GM19351 (cell line): ENCODE results near the gene SPC24.
"Not testable (repeated sequence)": the region's sequence is repeated elsewhere in the genome, so short reads cannot be mapped to it uniquely, and the experiment has no call there.

Experiments
- ATAC-seq: cut with Tn5 transposase; IDR thresholded peaks from one replicate; pipeline ENCODE4 v1.9.1; 2021; ENCODE audit warnings: mild to moderate bottlenecking, moderate library complexity; ENCODE audit not compliant: unreplicated experiment

SPC24 gene

DNA sequence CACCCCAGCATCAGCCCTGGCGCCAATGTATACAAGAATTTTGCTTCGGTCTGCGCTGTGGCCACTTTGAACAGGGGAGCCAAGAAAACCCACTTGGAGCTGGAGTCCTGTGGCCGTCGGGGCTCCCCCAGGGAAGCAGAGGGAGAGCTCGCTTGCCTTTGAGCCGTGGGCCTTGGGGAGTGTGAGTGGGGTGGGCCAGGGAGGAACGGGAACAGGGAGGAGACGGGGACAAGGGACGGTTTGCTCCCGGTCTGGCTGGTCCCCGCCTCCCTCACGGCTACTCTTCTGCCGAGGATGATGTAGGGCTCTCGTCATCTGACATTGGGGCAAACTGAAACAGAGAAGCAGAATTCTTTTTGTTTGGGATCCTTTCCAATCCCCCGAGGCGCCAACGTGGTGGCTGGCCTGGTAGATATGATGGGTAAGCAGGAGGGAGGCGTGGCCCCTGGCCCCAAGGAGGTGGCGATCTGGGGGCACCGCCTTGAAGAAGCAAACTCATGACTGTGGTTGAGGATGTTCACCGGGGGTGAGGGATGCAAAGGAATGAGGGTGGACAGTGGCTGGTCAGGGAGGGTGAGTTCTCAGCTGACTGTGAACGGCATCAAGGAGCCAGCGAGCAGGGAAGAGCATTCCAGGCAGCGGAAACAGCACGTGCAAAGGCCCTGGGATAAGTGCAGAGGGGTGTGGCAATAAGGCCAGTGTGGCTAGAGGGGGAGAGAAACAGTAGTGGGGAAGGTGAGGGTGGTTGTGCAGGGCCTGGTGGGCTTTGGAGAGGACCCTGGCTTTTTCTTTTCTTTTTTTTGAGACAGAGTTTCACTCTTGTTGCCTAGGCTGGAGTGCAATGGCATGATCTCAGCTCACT lies 10.9 kb upstream of the SPC24 start:
- ATAC-seq = no peak

DNA sequence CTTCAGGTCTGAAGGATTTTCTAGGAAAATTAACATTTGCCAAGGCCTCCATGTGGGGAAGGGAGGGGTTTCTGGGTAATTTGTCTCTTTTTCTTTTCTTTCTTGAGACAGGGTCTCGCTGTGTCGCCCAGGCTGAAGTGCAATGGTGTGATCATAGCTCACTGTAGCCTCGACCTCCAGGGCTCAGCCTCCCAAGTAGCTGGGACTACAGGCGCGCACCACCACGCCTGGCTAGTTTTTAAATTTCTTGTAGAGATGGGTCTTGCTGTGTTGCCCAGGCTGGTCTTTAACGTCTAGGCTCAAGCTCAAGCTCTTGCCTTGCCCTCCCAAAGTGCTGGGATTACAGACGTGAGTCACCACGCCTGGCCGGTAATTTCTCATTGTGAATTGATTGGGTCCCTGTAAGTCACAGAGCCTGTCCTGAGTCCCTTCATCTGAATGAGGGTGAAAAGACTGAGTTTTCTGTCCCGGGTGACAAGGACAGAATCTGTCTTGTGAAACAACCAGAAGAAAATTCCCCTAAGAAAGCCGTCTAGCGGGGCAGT lies 10.0 kb upstream of the SPC24 start:
- no peak for ATAC-seq

DNA sequence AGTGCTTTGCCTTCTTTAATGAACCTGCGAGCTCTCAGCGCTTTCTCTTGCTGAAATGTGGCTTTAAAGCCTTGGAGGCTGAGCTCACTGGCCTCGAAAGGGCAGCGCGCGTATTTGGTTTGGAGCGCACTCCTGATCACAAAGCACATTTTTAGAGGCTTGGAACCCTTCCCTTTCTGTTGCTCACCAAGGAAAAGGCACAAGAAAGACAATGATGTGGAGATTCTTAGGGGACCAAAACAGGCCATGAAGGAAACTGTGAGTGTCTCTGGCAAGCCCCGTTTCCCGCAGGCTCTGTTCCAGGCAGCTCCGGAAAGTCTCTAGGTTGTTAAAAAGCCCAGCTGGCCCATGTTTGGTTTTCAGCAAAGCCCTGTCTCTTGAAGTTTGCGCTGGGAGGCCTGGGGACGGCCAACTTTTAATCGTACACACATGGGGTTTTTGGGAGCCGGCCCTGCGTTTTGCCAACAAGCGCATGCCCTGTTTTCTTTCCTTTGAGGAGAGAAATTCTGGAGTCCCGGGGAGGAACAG lies 9.4 kb upstream of the SPC24 start:
- no peak for ATAC-seq

DNA sequence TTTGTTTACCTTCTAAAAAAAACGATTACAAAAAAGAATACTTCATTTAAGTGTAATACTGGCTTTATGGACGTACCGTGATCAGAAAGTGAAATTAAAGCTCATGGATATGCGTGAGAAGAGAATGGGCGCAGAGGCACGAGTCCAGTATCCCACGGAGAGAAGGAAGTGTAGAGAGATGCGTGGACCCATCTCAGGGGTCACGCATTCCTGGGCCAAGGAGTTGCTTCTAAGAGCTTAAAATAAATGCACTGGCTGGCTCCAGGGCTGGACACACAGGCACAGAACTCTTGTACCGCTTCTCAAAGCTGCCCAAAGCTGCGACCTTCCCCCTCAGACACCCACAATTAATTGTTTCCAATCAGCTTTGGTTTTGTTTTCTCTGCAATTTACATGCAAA lies 8.7 kb upstream of the SPC24 start:
- ATAC-seq = no peak

DNA sequence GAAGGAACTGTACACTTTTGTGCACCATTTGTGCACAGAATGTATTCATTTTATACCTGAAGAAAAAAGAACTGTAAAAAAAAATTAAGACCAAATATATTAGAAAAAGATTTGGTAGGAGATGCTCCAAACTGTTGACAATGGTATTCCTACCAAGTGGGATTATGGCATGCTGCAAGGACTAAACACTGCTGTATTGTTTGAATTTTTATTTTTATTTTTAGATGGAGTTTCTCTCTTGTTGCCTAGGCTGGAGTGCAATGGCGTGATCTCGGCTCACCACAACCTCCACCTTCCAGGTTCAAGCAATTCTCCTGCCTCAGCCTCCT lies 4.8 kb upstream of the SPC24 start:
- not testable (repeated sequence) for ATAC-seq

DNA sequence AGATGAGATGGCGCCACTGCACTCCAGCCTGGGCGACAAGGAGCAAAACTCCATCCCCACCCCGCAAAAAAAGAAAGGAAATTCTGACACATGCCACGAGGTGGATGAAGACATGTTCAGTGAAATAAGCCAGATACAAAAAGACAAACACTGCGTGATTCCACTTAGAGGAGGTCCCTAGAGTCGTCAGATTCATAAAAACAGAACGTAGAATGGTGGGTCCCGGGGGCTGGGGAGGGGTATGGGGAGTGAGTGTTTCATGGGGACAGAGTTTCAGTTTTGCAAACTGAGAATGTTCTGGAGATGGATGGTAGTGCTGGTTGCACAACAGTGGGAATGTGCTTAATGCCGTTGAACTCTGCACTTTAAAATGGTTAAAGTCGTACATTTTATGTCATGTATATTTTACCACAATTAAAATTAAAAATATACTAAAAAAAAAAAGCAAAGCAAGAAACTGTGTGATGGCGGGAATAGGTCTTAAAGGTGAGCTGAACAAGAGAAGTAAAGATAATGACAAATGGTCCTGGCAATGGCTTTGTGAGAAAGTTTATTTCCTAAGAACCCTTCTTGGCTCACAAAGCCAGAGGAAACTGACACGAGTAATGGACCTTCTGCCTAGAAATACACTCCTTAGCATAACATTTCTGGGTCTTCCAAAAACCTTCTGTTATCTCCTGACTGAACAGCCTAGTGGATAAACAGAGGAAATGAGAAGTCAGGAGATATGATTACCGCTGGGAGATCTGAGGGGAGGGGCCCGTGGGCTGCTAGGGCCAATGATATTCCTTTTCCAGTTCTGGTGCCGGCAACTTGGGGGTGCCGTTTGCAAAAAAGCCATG lies 4.2 kb upstream of the SPC24 start:
- no peak for ATAC-seq

DNA sequence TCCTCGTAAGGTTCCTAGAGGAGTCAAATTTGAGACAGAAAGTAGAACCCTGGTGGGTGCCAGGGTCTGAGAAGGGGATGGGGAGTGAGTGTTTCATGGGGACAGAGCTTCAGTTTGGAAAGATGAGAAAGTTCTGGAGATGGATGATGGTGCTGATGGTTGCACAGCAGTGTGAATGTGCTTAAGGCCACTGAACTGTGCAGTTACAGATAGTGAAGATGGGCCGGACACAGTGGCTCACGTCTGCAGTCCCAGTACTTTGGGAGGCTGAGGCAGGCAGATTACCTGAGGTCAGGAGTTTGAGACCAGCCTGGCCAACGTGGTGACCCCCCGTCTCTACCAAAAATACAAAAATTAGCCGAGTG lies 917 bp downstream of the SPC24 start:
- ATAC-seq = no peak

DNA sequence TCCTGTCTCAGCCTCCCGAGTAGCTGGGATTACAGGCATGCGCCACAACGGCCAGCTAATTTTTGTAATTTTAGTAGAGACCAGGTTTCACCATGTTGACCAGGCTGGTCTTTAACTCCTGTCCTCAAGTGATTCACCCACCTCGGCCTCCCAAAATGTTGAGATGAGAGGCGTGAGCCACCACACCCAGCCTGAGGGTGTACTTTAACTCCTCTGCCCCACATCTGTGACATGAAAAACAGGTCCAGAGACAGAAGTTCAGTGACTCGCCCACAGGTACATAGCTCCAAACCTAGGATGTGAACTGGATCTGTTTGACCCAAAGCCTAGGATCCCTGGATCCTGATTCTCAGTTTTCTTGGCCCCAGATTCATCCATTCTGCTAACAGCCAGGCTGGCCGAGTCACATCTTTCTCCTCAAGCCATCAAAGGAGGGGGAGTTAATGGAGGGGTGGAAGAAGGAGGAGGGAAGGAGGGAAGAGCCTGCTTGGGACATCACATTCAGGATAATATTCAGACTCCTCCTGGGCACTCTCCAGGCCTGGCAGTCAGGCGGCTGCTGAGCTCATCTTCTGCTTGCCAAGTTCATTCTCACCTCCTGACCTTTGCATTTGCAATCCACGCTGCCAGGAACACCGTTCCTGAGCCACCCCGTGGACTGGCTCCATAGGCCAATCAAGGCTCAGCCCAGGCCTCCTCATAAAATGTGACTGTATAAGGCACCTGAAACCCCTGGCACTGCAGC lies 3.1 kb downstream of the SPC24 start:
- ATAC-seq = no peak

DNA sequence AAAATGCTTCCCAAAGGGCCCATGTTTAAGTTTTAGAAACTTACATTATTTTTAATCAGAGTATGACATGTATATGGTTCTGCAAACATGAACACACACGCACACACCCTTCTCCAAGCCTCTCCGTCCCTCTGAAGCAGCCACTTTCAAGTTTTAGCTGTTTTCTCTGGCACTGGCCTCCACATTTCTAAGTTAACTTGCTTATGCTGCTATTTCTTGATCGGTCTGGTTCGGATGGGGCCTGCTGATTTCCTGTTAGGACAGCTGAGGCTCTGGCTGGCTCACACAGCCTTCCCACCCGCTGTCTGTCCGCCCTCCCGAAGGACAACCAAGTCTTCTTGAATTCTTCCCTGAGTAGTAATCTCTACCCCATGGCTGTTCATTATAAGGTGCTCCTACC lies 4.4 kb downstream of the SPC24 start:
- ATAC-seq = no peak

DNA sequence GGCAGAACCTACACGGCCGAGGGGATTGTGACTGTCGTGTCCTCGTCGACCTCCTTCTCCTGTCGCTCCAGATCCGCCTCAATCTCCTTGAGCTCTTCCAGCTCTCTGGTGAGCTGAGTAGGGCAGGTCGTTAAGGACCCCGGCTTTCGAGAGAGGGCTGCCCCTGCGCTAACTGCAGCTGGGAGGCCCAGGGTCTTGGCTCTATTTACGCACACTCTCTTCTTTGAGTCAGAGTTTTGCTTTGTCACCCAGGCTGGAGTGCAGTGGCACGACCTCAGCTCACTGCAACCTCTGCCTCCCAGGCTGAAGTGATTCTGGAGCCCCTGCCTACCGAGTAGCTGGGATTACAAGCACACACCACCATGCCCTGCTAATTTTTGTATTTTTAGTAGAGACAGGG lies 7.6 kb downstream of the SPC24 start:
- no peak for ATAC-seq

DNA sequence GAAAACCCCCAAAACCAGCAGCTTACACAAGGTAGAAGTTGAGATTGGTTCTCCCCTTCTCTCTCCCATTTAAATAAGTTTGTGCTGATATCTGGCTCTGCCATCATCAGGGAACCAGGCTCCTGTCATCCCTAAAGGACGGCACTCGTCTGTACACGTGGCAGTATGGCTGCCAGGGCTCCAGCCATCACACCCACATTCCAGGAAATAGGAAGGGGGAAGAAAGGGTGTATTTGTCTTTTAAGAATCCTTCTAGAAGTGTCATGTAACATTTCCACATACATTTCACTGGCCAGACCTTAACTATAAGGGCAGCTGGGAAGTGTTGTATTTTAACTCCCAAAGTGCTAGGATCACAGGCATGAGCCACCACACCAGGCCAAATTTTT lies 10.1 kb downstream of the SPC24 start:
- no peak for ATAC-seq

DNA sequence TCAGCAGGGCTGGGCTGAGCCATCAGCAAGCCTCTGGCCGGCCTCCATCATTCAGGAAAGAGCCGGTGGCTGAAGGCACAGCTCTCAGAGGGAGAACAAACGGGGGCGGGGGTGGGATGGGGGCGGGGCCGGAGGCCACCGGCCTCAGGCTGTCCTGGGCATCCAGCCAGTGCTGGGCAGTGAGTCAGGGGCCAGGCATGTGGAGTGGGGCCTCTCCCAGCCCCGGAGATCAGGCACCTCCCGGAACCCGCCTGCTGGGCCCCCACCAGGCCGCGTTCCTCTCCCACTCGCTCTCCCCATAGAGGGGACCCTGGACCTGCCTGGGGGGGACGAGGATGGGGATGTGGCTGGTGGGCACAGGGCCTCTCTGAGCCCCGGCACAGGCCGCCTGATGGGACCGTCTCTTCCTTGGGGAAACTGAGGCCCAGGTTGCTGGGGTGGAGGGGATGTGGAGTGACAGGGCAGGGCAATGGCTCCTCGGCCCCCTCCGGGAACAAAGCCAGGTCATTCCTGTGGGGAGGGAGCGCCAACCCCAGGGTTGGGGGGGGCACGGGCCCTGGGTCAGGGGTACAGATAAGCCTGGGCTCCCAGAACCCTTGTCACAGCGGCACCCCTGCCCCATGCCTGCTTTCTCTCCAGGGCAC lies 12.9 kb downstream of the SPC24 start:
- ATAC-seq = no peak

DNA sequence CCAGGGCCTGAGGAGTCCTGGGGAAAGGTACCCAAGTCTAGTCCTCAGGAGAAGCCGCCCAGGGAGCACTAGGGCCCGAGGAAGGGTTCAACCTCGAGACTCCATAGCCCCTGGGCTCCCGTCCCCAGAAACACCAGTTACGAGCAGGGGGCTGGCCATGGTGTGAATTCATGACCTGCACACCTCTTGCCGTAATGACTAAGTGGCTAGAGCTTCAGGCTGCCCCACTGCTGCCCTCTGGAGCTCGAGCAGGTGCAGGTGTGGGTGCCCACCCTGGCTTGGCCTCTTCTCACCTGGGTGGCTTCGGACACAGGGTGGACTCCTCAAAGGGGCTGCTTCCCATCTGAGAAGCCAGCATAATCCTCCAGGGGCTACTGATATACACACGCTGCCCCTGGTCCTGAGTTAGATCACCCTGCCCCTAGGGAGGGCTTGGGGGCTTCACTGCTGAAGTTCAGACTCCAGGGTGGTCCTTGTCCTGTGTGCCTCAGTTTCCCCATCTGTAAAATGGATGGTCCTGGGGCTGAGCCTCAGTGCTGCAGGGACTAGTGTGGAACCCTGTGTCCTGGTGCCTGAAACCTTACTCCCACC lies 13.6 kb downstream of the SPC24 start:
- no peak for ATAC-seq

DNA sequence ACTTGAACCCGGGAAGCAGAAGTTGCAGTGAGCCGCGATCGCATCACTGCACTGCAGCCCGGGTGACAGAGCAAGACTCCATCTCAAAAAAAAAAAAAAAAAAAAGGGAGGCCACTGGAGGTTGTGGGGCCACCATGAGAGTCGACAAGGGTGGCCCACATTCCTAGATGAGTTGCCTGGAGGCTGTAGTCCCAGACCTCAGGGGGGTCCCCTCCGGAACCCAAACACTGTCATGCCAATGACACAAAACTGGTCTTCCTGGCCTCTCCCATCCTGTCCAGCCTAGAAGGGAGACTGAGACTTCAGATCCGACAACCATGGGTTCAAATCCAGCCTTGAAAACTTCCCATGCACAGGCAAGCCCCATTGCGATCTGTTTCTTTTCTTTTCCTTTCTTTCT lies 14.7 kb downstream of the SPC24 start:
- ATAC-seq = no peak

DNA sequence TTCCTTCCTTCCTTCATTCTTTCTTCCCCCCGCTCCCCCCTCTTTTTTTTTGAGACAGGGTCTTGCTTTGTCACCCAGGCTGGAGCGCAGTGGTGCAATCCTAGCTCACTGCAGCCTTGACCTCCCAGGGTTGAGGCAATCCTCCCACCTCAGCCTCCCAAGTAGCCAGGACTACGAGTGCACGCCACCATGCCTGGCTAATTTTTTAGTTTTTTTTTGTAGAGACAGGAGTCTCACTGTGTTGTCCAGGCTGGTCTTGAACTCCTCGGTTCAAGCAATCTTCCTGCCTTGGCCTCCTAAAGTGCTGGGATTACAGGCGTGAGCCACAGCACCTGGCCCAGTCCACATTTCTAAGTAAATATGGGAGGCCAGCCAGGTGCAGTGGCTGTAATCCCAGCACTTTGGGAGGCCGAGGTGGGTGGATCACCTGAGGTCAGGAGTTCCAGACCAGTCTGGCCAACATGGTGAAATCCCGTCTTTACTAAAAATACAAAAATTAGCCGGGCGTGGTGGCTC lies 15.5 kb downstream of the SPC24 start:
- ATAC-seq = not testable (repeated sequence)

DNA sequence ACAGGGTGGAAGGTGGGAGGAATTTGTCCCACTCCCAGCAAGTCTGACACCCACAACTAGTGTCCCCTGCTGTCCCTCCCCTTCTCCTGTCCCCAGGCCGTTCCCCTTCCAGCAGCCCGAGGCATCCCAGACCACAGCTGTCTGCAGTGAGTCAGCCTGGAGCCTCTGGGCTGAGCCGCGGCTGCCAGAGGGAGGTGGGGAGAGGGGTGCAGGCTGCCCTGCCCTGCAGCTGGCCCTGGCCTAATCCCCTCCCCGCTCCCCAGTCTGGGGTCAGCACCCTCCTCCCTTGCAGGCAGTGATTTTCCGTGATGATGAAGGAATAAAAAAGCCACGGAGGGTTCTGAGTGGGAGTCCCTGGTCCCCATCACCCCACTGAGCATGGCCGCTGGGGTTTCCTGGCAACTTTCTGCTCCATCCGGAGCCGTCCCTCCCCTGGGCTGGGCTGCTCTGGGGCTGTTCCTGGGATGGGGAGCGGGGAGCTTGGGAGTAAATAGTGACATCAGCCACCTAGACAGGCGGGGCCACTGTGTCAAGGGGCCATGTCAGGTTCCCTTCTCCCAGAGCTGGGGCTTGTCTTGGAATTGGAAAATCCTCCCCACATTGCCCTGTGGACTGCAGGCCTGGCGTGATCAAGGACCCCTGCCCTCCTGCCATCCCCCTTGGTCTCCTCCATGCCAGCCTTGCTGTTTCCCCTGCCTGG lies 16.8 kb downstream of the SPC24 start:
- ATAC-seq = no peak

DNA sequence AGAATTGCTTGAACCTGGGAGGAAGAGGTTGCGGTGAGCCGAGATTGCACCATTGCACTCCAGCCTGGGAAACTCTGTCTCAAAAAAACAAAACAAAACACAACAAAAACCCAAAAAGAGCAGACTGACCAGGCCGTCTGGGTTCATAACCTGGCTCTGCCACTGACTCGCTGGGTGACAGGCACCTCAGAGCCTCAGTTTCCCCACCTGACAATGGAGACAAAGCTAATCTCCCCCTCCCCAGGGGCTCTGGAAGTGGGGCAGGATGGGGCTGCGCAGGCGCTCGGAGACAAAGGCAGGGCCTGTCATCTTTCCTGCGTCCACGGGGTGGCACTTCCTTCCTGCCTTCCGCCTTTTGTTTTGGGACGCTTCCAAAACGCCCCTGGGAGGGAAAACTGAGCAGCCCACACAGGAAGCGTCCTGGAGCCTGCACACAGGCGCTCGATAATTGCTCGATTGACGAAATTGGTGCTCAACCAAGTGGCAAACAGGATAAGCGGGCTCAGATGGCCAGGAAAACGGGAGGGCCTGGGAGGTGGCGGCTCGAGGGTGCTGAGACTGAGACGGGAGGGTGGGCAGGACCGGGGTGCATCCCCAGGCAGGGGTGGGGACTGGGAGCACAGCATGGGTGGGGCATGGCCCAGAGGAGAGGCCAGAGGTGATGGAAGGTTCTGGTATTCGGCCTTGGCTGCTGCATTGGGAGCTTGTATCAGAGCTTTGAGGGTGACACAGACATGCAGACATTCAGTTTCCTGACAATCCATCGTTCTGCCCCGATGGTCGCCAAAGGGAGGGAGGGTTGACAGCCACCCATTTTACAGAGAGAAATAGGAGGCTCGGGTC lies 17.8 kb downstream of the SPC24 start:
- no peak for ATAC-seq

DNA sequence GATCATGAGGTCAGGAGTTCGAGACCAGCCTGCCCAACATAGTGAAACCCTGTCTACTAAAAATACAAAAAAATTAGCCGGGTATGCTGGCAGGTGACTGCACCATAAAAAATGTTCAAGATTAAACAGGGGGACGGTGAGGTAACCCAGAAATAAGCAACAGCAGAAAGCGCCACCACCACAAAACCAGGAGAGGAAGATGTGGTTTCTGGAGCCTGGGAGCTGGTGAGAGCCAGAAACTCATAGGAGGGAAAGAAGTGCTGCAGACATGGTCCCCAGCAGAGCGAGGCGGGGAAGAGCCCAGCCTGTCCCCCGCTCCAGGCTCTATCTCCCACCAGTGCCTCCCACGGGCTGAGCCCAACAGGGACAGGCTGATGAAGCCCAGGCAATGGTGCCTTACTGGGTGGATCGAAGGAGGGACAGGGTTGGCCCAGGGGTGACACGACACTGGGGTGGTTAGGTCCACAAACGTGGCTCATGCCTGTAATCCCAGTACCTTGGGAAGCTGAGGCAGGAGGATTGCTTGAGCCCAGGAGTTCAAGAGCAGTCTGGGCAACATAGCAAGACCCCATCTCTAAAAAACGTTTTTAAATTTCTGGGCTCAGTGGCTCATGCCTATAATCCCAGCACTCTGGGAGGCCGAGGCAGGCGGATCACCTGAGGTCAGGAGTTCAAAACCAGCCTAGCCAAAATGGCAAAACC lies 19.0 kb downstream of the SPC24 start:
- no peak for ATAC-seq
